Measurements from ENCODE around the gene CSTPP1. TPM values are rescaled to one million over a fixed set of nuclear protein-coding genes. Genes with fewer than 3 reads are reported as not detected.

CSTPP1 gene
- total RNA-seq, 2 experiments from 2014 or later, result 14.5 to 18.2 TPM

DNA sequence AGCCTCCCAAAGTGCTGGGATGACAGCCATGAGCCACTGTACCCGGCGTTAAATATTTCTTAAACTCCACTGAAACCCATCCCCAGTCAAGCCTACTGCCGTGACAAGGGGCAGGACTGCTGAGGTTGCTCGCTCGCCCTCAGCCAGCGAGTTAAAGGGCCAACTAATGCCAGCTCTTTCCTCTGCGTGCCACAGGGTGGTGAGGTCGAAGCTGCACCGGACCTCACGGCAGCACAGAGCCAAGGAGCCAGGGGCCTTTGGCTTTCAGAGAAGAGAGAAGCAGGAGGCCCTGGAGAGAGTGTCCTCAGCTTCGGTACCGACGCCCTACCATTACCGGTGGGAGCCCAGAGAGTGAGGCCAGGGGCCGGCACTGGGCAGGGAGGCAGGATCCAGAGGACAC is 227.3 kb downstream of the CSTPP1 start:
- H3K27ac Mint-ChIP-seq, result no peak overlapping the region
- no peaks in the 10 kb centered on the region for H3K27me3 Mint-ChIP-seq

DNA sequence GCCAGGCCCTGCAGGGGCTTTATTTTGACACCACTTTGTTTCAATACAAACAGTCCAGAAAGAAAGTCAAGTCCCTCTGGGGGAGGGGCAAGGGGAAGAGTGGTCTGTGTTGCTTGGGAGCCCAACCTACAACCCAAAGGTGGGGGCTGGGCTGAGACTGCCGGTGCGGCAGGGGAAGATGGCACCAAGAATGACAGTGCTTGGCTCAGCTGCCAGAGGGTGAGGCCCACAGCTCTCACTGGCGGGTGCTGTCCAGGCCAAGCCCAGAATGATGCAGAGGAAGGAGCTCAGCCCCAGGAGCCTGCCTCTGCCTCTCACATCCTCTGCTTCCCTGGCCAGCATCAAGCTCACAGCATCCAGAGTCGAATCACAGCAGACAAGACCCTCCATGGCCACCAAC is 227.8 kb downstream of the CSTPP1 start:
- H3K4me1 Mint-ChIP-seq, result no peaks in the 10 kb centered on the region
- no peak overlapping the region for H3K27ac Mint-ChIP-seq
- no peaks in the 10 kb centered on the region for H3K9me3 Mint-ChIP-seq (ENCODE audit: low read depth)
- H3K27me3 Mint-ChIP-seq, result no peaks in the 10 kb centered on the region
- DNase-seq (no peak), ATAC-seq (no peak)
- H3K4me3 Mint-ChIP-seq, result no peak overlapping the region
- CTCF ChIA-PET, result no interaction called here
- peaks cover 11% of the 10 kb centered on the region for H3K36me3 Mint-ChIP-seq

More for the DNA sequence above, 227.3 kb downstream of the CSTPP1 start:
- ATAC-seq (no peak), DNase-seq (no peak)
- Mint-ChIP-seq H3K36me3 (peaks cover 11% of the 10 kb centered on the region), H3K4me3 (no peak overlapping the region), H3K9me3 (ENCODE audit: low read depth) (no peaks in the 10 kb centered on the region), H3K4me1 (no peaks in the 10 kb centered on the region)
- CTCF ChIA-PET, result no interaction called here

- no peak overlapping the region for H3K4me3 Mint-ChIP-seq
- no peak for DNase-seq
- no peaks in the 10 kb centered on the region for H3K27me3 Mint-ChIP-seq
- no peak overlapping the region for H3K27ac Mint-ChIP-seq
- CTCF ChIA-PET, result no interaction called here
- no peaks in the 10 kb centered on the region for H3K4me1 Mint-ChIP-seq
- ATAC-seq, result no peak
- peaks cover 11% of the 10 kb centered on the region for H3K36me3 Mint-ChIP-seq
- no peaks in the 10 kb centered on the region for H3K9me3 Mint-ChIP-seq (ENCODE audit: low read depth)
Measured at GRCh38 chr11:47165253-47165840, 228.8 kb downstream of the CSTPP1 start.

- Mint-ChIP-seq H3K36me3 (peaks cover 17% of the 10 kb centered on the region), H3K4me3 (no peak overlapping the region), H3K4me1 (peaks cover 8% of the 10 kb centered on the region), H3K9me3 (ENCODE audit: low read depth) (no peaks in the 10 kb centered on the region), H3K27ac (no peak overlapping the region), H3K27me3 (no peaks in the 10 kb centered on the region)
- no peak for DNase-seq
- CTCF ChIA-PET, result no interaction called here
- ATAC-seq, result no peak
Measured at GRCh38 chr11:47166368-47166767, 229.8 kb downstream of the CSTPP1 start.

DNA sequence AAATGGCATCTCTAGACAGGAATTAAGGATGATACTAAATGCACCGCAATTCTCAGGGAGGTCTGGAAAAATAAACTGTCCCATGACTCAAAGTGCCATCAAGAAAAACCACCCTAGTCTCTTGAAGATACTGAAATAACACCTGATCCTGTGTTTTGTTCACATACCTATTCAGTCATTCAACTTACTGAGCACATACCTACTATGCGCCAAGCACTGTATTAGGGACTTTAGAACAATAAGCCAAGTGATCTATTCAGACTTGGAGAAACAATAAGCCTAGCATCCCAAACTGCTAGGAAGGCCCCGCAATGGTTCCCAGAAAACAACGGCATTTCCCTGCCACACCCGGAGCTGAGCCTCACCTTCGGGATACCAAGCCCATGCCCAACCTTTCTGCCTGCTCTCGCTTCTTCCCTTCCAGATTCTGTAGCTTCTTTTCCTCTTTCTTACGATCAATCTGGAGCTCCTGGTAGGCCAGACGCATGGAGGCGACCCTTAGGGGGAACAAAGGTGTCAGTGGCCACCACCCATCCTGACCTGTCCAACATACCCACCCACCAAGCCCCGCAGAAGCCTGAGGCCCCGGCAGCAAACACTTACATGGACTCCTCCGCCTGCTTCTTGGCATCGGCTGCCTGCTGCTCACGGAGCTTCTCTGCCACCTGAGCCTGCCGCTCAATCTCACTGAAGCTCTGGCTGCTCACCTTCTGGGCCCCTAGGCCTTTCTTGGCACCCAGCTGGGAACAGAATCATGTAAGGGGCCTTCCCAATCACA is 234.7 kb downstream of the CSTPP1 start:
- H3K4me3 Mint-ChIP-seq, result no peak overlapping the region
- no peaks in the 10 kb centered on the region for H3K9me3 Mint-ChIP-seq (ENCODE audit: low read depth)
- no peak for DNase-seq
- CTCF ChIA-PET, result interaction anchor here (0.7 to 1.4 kb wide), 4 partner anchors 9 to 88 kb away, joined by 3 read pairs; partner anchors contain the start of gene DDB2
- H3K4me1 Mint-ChIP-seq, result peaks cover 45% of the 10 kb centered on the region
- no peaks in the 10 kb centered on the region for H3K27me3 Mint-ChIP-seq
- no peak for ATAC-seq
- H3K27ac Mint-ChIP-seq, result peak overlapping the region; percentile 29
- peaks cover 24% of the 10 kb centered on the region for H3K36me3 Mint-ChIP-seq

DNA sequence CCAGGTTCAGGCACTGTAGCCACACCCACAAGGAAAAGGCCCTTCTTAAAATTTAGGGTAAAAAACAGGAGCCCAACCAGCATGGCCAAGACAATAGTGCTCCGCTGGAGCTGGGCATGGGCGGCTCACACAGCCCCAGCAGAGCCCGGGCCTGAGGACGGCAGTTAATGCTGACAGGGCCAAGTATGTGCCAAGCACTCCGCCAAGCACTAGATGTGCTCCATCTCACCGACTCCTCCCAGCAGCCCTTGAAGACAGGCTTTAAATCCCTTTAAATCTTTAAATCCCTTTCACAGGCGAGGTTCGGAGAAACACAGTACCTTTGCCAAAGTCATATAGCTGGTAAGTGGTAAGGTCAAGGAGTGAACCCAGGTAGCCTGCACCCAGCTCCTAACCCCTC is 235.3 kb downstream of the CSTPP1 start:
- H3K4me3 Mint-ChIP-seq, result no peak overlapping the region
- H3K27me3 Mint-ChIP-seq, result no peaks in the 10 kb centered on the region
- peaks cover 23% of the 10 kb centered on the region for H3K36me3 Mint-ChIP-seq
- H3K4me1 Mint-ChIP-seq, result peaks cover 46% of the 10 kb centered on the region
- ATAC-seq (no peak), DNase-seq (no peak)
- no peaks in the 10 kb centered on the region for H3K9me3 Mint-ChIP-seq (ENCODE audit: low read depth)
- CTCF ChIA-PET, result interaction anchor here (1.1 to 1.4 kb wide), 4 partner anchors 9 to 88 kb away, joined by 3 to 4 read pairs (median 3); partner anchors contain the start of gene DDB2
- H3K27ac Mint-ChIP-seq, result peak overlapping the region; percentile 29

DNA sequence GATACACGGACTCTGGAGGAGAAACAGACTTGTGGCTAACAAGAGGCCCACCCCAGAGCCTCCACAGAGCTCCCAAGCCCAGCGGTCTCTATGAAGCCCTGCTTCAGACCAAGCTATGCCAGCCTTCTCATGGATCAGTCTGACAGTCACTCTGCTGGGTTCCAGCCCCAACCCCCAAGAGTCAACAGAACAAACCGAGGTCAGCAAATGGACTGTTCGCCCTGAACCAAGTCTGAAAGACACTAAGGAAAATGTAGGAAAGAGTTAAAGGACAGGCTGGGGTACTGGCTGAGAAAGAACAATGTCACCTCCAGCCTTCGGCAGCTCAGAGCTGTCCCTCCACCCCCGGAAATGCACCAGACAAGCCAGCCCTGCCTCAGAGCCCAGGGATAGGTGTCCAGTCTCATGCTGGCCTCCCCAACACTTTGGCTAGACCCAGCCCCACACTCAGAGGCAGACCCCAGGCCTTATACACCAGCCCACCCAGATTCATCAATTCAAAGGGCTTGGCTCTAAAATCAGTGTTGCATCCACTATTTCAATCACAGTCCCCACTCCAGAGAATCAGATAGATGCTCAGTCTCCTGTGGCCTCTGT is 236.3 kb downstream of the CSTPP1 start:
- peaks cover 54% of the 10 kb centered on the region for H3K4me1 Mint-ChIP-seq
- CTCF ChIA-PET, result interaction anchor here (1.1 to 1.4 kb wide), 3 partner anchors 10 to 87 kb away, joined by 3 to 4 read pairs (median 3); partner anchors contain the start of gene DDB2
- ATAC-seq (no peak), DNase-seq (no peak)
- H3K4me3 Mint-ChIP-seq, result no peak overlapping the region
- no peaks in the 10 kb centered on the region for H3K9me3 Mint-ChIP-seq (ENCODE audit: low read depth)
- H3K27ac Mint-ChIP-seq, result no peak overlapping the region
- H3K27me3 Mint-ChIP-seq, result no peaks in the 10 kb centered on the region
- peaks cover 23% of the 10 kb centered on the region for H3K36me3 Mint-ChIP-seq

DNA sequence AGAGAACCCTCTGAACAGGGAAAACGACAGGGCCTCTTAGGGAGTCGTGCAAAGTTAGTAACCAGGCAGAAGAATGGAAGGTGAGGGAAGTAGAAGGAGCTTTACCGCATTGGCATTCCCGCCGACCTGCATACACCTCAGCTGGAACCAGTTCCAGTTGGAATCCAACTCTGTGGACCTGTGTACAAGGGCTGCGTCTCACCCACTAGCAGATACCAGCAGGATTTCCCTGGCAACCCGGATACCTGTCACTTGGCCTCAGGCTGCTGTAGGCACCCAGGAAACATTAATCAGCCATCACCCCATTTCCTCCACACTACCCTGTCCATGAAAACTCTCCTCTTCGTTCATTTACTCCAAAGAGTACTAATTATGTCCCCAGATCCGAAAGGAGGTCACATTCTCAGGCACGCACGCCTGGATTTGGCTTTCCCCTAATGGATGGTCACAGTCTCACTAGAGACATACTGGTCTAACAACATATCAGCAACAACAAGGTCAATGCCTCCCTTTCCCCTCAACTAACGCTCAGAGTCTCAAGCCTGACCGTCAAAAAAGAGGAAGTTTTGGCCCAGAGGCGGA is 239.3 kb downstream of the CSTPP1 start:
- H3K4me1 Mint-ChIP-seq, result peaks cover 58% of the 10 kb centered on the region
- H3K27ac Mint-ChIP-seq, result peak overlapping the region; percentile 100
- no peaks in the 10 kb centered on the region for H3K9me3 Mint-ChIP-seq (ENCODE audit: low read depth)
- ATAC-seq (no peak), DNase-seq (no peak)
- peaks cover 15% of the 10 kb centered on the region for H3K36me3 Mint-ChIP-seq
- no peaks in the 10 kb centered on the region for H3K27me3 Mint-ChIP-seq
- CTCF ChIA-PET, result no interaction called here
- H3K4me3 Mint-ChIP-seq, result peak overlapping the region; percentile 94

- Mint-ChIP-seq H3K4me3 (peak within 1 kb of the TSS; percentile 94), H3K36me3 (peaks cover 11% of the 10 kb centered on the region), H3K4me1 (peaks cover 52% of the 10 kb centered on the region), H3K27ac (peak within 1 kb of the TSS; percentile 100), H3K9me3 (ENCODE audit: low read depth) (no peaks in the 10 kb centered on the region), H3K27me3 (no peaks in the 10 kb centered on the region)
- DNase-seq (peak; percentile 97), ATAC-seq (peak; percentile 95)
- CTCF ChIA-PET, result interaction anchor here (1.2 to 4.2 kb wide), 12 partner anchors 9 to 278 kb away, joined by 3 to 58 read pairs (median 6); partner anchors contain the start of genes DDB2 and PACSIN3
Measured at GRCh38 chr11:47176328-47177228, 240.0 kb downstream of the CSTPP1 start, which contains the start of gene ARFGAP2. TSS of gene ARFGAP2 (minus strand) at chr11:47176879. CDS start at chr11:47176853, 26 bp downstream.

DNA sequence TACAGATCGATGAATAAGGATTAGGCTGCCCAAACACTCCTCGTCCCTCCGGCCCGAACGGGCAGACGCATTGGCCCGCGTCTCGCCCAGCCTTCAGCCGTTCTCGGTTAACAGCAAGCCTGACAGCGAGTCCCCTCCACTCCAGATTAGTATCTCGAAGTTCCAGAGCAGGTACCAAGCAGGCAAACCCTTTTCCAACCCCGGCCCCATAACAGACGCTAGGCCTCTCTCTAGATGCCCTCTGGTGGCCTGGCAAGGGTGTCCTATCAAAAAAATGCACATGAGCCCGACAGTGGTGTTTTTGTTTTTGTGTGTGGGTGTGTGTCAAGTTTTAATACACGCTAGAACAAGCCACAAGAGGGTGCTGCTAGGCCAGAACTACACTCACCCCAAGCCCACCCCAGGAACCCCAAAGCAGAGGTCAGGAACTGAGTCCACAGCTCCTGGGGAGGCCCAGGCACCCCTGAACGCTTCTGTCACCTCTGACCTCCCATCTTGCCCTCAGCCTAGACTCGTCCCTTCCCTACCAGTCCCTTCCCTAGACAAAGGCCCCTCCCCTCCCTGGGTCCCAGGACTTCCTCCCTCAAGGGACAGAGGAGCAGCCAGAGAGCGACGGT is 240.8 kb downstream of the CSTPP1 start:
- peak overlapping the region; percentile 100 for H3K27ac Mint-ChIP-seq
- ATAC-seq (peak; percentile 60), DNase-seq (peak; percentile 87)
- H3K4me1 Mint-ChIP-seq, result peaks cover 47% of the 10 kb centered on the region
- no peaks in the 10 kb centered on the region for H3K9me3 Mint-ChIP-seq (ENCODE audit: low read depth)
- peak overlapping the region; percentile 94 for H3K4me3 Mint-ChIP-seq
- no peaks in the 10 kb centered on the region for H3K27me3 Mint-ChIP-seq
- peaks cover 8% of the 10 kb centered on the region for H3K36me3 Mint-ChIP-seq
- CTCF ChIA-PET, result interaction anchor here (0.5 to 4.2 kb wide), 21 partner anchors 9 to 737 kb away, joined by 3 to 58 read pairs (median 4); partner anchors contain the start of genes DDB2 and PACSIN3

- CTCF ChIA-PET, result interaction anchor here (0.5 to 4.2 kb wide), 21 partner anchors 10 to 736 kb away, joined by 3 to 58 read pairs (median 4); partner anchors contain the start of genes DDB2 and PACSIN3
- Mint-ChIP-seq H3K36me3 (peaks cover 8% of the 10 kb centered on the region), H3K4me3 (peak overlapping the region; percentile 94), H3K4me1 (peaks cover 44% of the 10 kb centered on the region), H3K27ac (peak overlapping the region; percentile 100), H3K27me3 (no peaks in the 10 kb centered on the region), H3K9me3 (ENCODE audit: low read depth) (no peaks in the 10 kb centered on the region)
- no peak for ATAC-seq
- no peak for DNase-seq
Measured at GRCh38 chr11:47177846-47178245, 241.3 kb downstream of the CSTPP1 start.

DNA sequence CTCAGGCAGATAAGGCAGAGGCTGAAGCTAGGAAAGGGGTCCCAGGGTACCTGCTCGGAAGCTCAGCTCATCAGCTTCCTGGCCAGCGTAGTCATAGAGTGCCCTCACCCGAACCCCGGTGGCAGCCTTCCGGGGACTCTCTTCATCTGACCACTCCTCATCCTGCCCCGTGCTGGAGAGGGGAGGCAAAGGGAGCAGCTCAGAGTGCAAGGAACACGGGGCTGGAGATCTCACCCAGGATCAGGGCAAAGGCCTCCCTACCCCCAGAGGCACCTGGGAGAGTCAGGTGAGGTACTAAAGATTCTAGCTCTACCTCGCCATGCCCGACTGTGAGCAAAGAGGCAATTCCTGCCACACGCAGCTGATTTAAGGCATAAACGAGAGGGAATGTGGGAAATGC is 241.8 kb downstream of the CSTPP1 start:
- ATAC-seq, result no peak
- Mint-ChIP-seq H3K4me1 (peaks cover 39% of the 10 kb centered on the region), H3K27me3 (no peaks in the 10 kb centered on the region), H3K27ac (peak overlapping the region; percentile 100), H3K9me3 (ENCODE audit: low read depth) (no peaks in the 10 kb centered on the region), H3K36me3 (peaks cover 5% of the 10 kb centered on the region), H3K4me3 (no peak overlapping the region)
- DNase-seq, result no peak
- CTCF ChIA-PET, result interaction anchor here (0.7 to 4.2 kb wide), 18 partner anchors 10 to 276 kb away, joined by 3 to 58 read pairs (median 4); partner anchors contain the start of genes DDB2 and PACSIN3

All from activated CD8-positive, alpha-beta memory T cell treated with anti-CD3 and anti-CD28 coated beads, Interleukin-2, amount 10 ng/mL, durations not matched to agents 7 days and 5 days (primary cell).